Colonic mucosa (tissue), 4 donors: ENCODE results near the gene PPP1R13L. TPM values are rescaled to one million over a fixed set of nuclear protein-coding genes. Genes with fewer than 3 reads are reported as not detected.
"Not testable (repeated sequence)": the region's sequence is repeated elsewhere in the genome, so short reads cannot be mapped to it uniquely, and the experiment has no call there.

Source experiments
- DNase-seq: peaks from one replicate; pipeline ENCODE4 v3.0.0-alpha.2; 2020
- H3K27ac ChIP-seq: fragments of 200-600 bp; one replicate; pipeline ENCODE4 v1.8.0; 2021
- H3K27me3 ChIP-seq: fragments of 200-600 bp; one replicate; pipeline ENCODE4 v1.8.0; 2021
- H3K36me3 ChIP-seq: fragments of 200-600 bp; one replicate; pipeline ENCODE4 v1.8.0; 2021
- H3K4me1 ChIP-seq: fragments of 200-600 bp; one replicate; pipeline ENCODE4 v1.8.0; 2021; ENCODE audit warnings: mild to moderate bottlenecking
- H3K4me3 ChIP-seq: fragments of 200-600 bp; one replicate; pipeline ENCODE4 v1.8.0; 2021
- H3K9ac ChIP-seq, 2 donors: one replicate each; pipeline ENCODE4 v1.7.0; 2013; ENCODE audit warnings: control low read depth in 2 of 2, low read depth in 2 of 2, low read length in 2 of 2
- H3K9me3 ChIP-seq: fragments of 200-600 bp; one replicate; pipeline ENCODE4 v1.8.0; 2021
- intact Hi-C: fragments of 100-400 bp; cut with DNase I; formaldehyde crosslinking; loops from one replicate; pipeline ENCODE4 v1.14.1; 2022
- total RNA-seq, 2 donors: library from RNA; stranded (reverse); fragmentation: NEBNext Ultra II Directional in 1 of 2; extraction: Animal tissue kit (Norgen Biotek cat#: 25700) in 1 of 2; gene quantifications; one replicate each; pipeline ENCODE4 v1.2.1, GENCODE V29; 2021
- TF ChIP-seq, protein P1 (sequence below): fragments of 200-600 bp; IDR thresholded peaks from one replicate; pipeline ENCODE4 v1.8.0; 2022; ENCODE audit warnings: antibody characterized with exemption, mild to moderate bottlenecking
- donor health status: healthy.
- donor health status: DM: no; HTN: no; CAD: no.
- donor health status: DM: no; HTN: no; CAD: no.

The PPP1R13L gene
- total RNA-seq, 2 donors from 2014 or later, result 25.9 to 46.2 TPM

GRCh38 chr19:45418802-45419201 lies 13.9 kb upstream of the PPP1R13L start:
- no peaks in the 10 kb centered on the region for H3K9me3 ChIP-seq
- H3K36me3 ChIP-seq, result no peaks in the 10 kb centered on the region
- H3K9ac ChIP-seq, result no peak overlapping the region

DNA sequence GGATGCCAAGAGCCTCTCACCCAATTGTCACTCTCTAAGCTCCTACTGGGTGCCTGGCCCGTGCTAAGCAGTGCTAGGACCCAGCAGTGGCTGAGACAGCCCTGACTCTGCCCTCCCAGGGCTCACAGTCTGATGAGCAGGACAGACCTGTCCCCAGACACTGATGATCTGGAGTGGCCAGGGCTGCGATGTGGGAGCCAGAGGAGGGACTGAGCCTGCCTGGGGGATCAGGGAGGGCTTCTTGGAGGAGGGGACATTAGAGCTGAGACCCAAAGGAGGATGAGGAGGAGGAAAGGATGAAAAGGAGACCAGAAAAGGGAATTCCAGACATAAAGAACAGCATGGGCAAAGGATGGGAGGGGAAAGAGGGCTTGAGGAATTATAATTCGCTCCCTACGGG lies 12.3 kb upstream of the PPP1R13L start:
- Histone ChIP-seq H3K9ac (no peak overlapping the region), H3K27ac (no peak overlapping the region), H3K27me3 (no peaks in the 10 kb centered on the region), H3K9me3 (no peaks in the 10 kb centered on the region), H3K36me3 (no peaks in the 10 kb centered on the region), H3K4me3 (no peak overlapping the region), H3K4me1 (no peaks in the 10 kb centered on the region)
- intact Hi-C loops, result no loop called here
- TF ChIP-seq, protein P1, sequence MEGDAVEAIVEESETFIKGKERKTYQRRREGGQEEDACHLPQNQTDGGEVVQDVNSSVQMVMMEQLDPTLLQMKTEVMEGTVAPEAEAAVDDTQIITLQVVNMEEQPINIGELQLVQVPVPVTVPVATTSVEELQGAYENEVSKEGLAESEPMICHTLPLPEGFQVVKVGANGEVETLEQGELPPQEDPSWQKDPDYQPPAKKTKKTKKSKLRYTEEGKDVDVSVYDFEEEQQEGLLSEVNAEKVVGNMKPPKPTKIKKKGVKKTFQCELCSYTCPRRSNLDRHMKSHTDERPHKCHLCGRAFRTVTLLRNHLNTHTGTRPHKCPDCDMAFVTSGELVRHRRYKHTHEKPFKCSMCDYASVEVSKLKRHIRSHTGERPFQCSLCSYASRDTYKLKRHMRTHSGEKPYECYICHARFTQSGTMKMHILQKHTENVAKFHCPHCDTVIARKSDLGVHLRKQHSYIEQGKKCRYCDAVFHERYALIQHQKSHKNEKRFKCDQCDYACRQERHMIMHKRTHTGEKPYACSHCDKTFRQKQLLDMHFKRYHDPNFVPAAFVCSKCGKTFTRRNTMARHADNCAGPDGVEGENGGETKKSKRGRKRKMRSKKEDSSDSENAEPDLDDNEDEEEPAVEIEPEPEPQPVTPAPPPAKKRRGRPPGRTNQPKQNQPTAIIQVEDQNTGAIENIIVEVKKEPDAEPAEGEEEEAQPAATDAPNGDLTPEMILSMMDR, result no peak
- DNase-seq, result no peak

More at GRCh38 chr19:45418802-45419201, 13.9 kb upstream of the PPP1R13L start:
- H3K4me1 ChIP-seq, result no peaks in the 10 kb centered on the region
- DNase-seq, result no peak
- intact Hi-C loops, result no loop called here
- H3K27ac ChIP-seq, result no peak overlapping the region
- TF ChIP-seq, protein P1, result no peak
- no peak overlapping the region for H3K4me3 ChIP-seq
- no peaks in the 10 kb centered on the region for H3K27me3 ChIP-seq

- DNase-seq, result no peak
- H3K27ac ChIP-seq, result no peak overlapping the region
- TF ChIP-seq, protein P1, result no peak
- intact Hi-C loops, result no loop called here
- H3K9ac ChIP-seq, result no peak overlapping the region
- no peaks in the 10 kb centered on the region for H3K27me3 ChIP-seq
- no peaks in the 10 kb centered on the region for H3K4me1 ChIP-seq
- no peak overlapping the region for H3K4me3 ChIP-seq
- H3K9me3 ChIP-seq, result no peaks in the 10 kb centered on the region
- no peaks in the 10 kb centered on the region for H3K36me3 ChIP-seq
These were observed 9.6 kb upstream of the PPP1R13L start for GRCh38 chr19:45414468-45414867.

GRCh38 chr19:45413497-45413896 lies 8.6 kb upstream of the PPP1R13L start:
- no peaks in the 10 kb centered on the region for H3K4me1 ChIP-seq
- no peak for DNase-seq
- no peaks in the 10 kb centered on the region for H3K27me3 ChIP-seq
- H3K36me3 ChIP-seq, result no peaks in the 10 kb centered on the region
- TF ChIP-seq, protein P1, result no peak
- intact Hi-C loops, result no loop called here
- no peak overlapping the region for H3K27ac ChIP-seq
- no peak overlapping the region for H3K9ac ChIP-seq
- H3K4me3 ChIP-seq, result no peak overlapping the region
- H3K9me3 ChIP-seq, result no peaks in the 10 kb centered on the region

GRCh38 chr19:45410330-45410729 lies 5.5 kb upstream of the PPP1R13L start:
- H3K4me1 ChIP-seq, H3K36me3 ChIP-seq, DNase-seq, H3K9ac ChIP-seq, H3K27ac ChIP-seq, H3K4me3 ChIP-seq, H3K9me3 ChIP-seq, H3K27me3 ChIP-seq, intact Hi-C loops: not testable (repeated sequence)

DNA sequence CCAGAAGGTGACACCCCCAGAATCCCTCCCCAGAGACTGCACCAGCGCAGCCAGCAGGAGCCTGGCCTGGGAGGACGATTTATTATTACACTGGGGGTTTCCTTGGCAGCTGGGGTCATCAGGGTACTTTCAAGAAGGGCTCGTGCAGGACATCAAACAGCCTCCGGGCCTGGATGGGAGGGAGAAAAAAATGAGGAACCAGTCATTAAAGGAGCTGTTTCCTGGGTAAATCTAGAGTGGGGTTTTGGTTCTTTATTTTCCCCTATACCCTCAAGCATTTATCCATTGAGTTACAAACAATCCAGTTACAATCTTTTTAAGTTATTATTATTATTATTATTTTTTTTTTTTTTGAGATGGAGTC lies 4.7 kb upstream of the PPP1R13L start:
- DNase-seq, result no peak
- Histone ChIP-seq H3K4me1 (peaks cover 5% of the 10 kb centered on the region), H3K27ac (no peak overlapping the region), H3K36me3 (no peaks in the 10 kb centered on the region), H3K4me3 (no peak overlapping the region), H3K9ac (no peak overlapping the region), H3K9me3 (no peaks in the 10 kb centered on the region), H3K27me3 (no peaks in the 10 kb centered on the region)
- TF ChIP-seq, protein P1, result no peak
- intact Hi-C loops, result no loop called here
